GM19238 (cell line): ENCODE measurements around the gene SLC9A3.

Experiments used
- DNase-seq: peaks from one replicate; pipeline ENCODE4 v3.0.0; 2011; ENCODE audit warnings: low spot score; ENCODE audit not compliant: insufficient read length

SLC9A3 gene

GRCh38 chr5:526456-527088 lies 2.3 kb upstream of the SLC9A3 start:
- no peak for DNase-seq

- DNase-seq: no peak
Observed at GRCh38 chr5:525916-526315, 1.7 kb upstream of the SLC9A3 start.

GRCh38 chr5:524973-525761 lies 918 bp upstream of the SLC9A3 start:
- no peak for DNase-seq

- no peak for DNase-seq
Observed at GRCh38 chr5:523441-524222, 617 bp downstream of the SLC9A3 start.

- no peak for DNase-seq
Observed at GRCh38 chr5:522899-523440, 1.3 kb downstream of the SLC9A3 start.

- no peak for DNase-seq
Observed at GRCh38 chr5:522116-522515, 2.1 kb downstream of the SLC9A3 start.

- no peak for DNase-seq
Observed at GRCh38 chr5:521680-522079, 2.6 kb downstream of the SLC9A3 start.

- DNase-seq: no peak
Observed at GRCh38 chr5:520850-521226, 3.4 kb downstream of the SLC9A3 start.

GRCh38 chr5:520196-520849 lies 3.9 kb downstream of the SLC9A3 start:
- no peak for DNase-seq

- no peak for DNase-seq
Observed at GRCh38 chr5:518721-519120, 5.5 kb downstream of the SLC9A3 start.

GRCh38 chr5:517535-518100 lies 6.6 kb downstream of the SLC9A3 start:
- no peak for DNase-seq

GRCh38 chr5:516980-517379 lies 7.3 kb downstream of the SLC9A3 start:
- DNase-seq: no peak

- DNase-seq: no peak
Observed at GRCh38 chr5:516338-516925, 7.8 kb downstream of the SLC9A3 start.

GRCh38 chr5:515273-515836 lies 8.9 kb downstream of the SLC9A3 start:
- no peak for DNase-seq

- DNase-seq: no peak
Observed at GRCh38 chr5:514673-515072, 9.6 kb downstream of the SLC9A3 start.

GRCh38 chr5:514101-514485 lies 10.2 kb downstream of the SLC9A3 start:
- DNase-seq: no peak

- no peak for DNase-seq
Observed at GRCh38 chr5:513216-514100, 10.8 kb downstream of the SLC9A3 start.

- DNase-seq: no peak
Observed at GRCh38 chr5:511476-511875, 12.8 kb downstream of the SLC9A3 start.

GRCh38 chr5:510521-510920 lies 13.7 kb downstream of the SLC9A3 start:
- DNase-seq: no peak
